GM19043 (cell line): ENCODE data around the gene PFDN1.
"Not testable (repeated sequence)": the region's sequence is repeated elsewhere in the genome, so short reads cannot be mapped to it uniquely, and the experiment has no call there.

ENCODE experiments used
- ATAC-seq: cut with Tn5 transposase; IDR thresholded peaks from one replicate; pipeline ENCODE4 v1.9.1; 2021; ENCODE audit warnings: low read depth; ENCODE audit not compliant: unreplicated experiment

The PFDN1 gene

DNA sequence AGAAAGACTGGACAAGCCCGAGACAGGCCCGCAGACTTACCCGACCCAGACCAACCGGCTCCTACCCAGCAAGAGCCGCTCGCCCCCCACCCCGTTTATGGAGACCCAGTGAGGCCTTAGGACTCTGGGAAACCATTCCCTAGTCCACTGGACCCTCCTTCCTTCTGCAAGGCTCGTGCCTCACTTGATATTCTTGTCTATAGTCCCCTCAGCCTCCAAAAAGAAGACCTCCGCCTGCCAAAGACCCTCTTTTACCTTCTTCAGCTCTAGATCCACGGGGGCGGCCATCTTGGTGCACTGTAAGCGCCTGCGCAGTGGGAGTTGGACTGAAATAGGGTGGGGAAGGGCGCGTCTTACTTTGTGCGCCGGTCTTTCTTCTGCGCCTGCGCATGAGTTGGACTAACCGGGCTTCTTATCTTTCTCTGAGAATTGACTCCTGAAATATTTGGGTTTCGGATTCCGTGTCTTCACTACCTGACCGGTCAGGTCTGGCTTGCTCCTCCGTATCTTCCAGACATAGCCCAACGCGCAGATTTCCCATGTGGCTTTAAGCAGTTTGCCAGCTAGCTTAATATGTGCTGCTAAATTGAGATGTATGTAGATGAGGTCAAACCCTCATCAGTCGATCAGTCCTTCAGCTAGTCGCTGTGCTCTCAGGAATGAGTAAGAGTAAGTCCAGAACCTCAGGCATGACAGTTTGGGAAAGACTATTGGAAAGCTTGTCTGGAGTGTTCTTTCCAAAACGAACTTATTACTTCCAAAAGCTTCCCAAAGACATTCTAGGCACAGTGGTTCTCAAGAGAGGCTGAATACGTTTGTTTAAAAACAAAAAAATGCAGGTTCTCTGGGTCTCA lies at the start of gene PFDN1:
PFDN1 (minus strand) TSS at position 316 of the 854 bp plus-strand sequence; CDS start at position 288, 28 bp downstream.
- peak; percentile 98 for ATAC-seq

GRCh38 chr5:140351609-140352334 lies 48.9 kb upstream of the PFDN1 start:
- peak; percentile 64 for ATAC-seq

DNA sequence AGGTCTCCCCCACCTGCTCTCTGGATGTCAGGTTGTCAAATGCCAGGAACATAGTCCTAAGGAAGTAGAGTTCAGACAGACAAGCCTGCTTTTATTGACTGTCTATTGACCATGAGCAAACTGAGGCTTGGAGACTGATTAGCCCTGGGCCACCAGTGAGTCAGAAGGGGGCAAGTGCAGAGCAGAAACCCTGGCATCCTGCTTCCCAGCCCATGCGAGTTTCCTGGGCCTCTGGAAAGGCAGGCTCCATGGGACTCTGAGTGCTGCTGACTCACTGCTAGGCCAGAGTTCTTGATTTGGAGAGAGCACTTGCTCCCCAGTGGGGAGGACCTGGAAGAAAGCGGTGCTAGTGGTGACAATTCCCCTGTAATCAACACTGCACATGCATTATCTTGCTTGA lies 46.3 kb upstream of the PFDN1 start:
- ATAC-seq: no peak

DNA sequence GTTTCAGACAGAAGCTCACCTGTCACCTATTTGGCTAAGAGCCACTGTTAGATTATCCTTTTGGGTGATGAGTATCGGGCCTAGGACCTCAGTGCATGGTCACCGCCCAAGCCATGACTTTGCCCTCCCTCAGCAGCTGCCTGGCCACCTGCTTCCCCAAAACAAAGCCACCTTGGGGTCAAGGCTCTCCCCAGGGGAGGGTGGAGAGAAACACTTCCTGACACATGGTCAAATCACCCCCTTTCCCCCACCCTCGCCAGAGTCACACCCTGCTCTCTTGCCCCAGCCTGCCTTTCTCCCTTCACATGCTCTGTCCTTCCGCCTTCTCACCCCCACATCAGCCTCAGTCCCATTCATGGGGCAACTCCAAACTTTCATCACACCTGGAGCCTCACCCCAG lies 45.2 kb upstream of the PFDN1 start:
- no peak for ATAC-seq

GRCh38 chr5:140347360-140347759 lies 44.5 kb upstream of the PFDN1 start:
- no peak for ATAC-seq

- peak; percentile 70 for ATAC-seq
These were observed 43.7 kb upstream of the PFDN1 start, which contains the start of gene HBEGF for GRCh38 chr5:140346348-140347221. HBEGF (minus strand) TSS chr5:140346603; CDS start chr5:140346328, 275 bp downstream.

- peak; percentile 1 for ATAC-seq
These were observed 43.0 kb upstream of the PFDN1 start for GRCh38 chr5:140345919-140346347.

GRCh38 chr5:140344683-140345423 lies 42.0 kb upstream of the PFDN1 start:
- ATAC-seq: no peak

DNA sequence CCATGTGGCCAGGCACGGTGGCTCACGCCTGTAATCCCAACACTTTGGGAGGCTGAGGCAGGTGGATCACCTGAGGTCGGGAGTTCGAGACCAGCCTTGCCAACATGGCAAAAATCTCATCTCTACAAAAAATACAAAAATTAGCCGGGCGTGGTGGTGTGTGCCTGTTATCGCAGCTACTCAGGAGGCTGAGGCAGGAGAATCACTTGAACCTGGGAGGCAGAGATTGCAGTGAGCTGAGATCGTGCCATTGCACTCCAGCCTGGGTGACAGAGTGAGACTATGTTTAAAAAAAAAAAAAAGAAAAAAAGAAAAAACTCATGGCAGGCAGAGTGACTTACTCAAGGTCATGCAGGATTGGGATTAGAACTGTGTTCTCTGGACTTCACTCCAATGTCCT lies 40.9 kb upstream of the PFDN1 start:
- not testable (repeated sequence) for ATAC-seq

- no peak for ATAC-seq
These were observed 40.0 kb upstream of the PFDN1 start for GRCh38 chr5:140342896-140343295.

GRCh38 chr5:140342287-140342686 lies 39.4 kb upstream of the PFDN1 start:
- ATAC-seq: no peak

DNA sequence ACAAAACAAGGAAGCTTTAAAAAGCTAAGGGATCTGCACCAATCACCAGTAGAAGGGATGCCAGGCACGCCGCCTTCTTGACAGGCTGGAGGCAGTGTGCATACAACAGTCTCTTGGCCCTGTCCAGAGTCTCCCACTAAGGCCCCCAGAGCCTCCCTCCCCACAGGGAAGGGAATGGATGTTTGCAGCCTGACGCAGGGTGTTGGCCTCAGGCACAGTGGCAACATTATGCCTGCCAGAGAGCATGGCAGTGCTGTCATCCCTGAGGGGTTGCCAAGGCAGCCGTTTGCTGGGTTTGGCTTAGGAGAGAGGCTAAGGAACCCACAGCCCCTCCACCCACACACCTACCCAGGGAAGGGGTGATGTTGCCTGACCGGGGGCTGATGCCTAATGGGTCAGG lies 38.7 kb upstream of the PFDN1 start:
- no peak for ATAC-seq

DNA sequence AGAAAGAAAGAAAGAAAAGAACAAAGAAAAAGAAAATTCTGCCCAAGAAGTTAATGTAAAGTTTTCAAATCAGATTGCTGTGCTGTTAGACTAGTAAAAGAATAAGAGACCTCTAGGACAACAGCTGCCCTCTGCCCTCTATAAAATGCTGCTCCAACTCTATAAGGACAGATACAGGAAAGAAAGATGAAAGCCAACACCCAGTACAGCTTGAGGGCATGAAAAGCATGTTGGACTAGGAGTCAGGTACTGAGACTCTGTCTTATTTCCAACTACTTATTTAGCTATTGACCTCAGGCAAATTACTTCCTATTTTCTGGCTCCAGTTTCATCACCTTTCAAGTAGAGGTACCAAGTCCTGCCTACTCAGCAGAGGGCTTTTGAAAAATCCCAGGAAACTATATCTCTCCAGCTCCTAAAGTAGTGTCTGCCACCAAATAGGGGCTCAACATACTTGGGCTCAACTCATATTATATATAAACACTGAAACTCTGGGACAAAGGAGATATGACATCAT lies 37.8 kb upstream of the PFDN1 start:
- ATAC-seq: no peak

- no peak for ATAC-seq
These were observed 36.7 kb upstream of the PFDN1 start for GRCh38 chr5:140339636-140340035.

DNA sequence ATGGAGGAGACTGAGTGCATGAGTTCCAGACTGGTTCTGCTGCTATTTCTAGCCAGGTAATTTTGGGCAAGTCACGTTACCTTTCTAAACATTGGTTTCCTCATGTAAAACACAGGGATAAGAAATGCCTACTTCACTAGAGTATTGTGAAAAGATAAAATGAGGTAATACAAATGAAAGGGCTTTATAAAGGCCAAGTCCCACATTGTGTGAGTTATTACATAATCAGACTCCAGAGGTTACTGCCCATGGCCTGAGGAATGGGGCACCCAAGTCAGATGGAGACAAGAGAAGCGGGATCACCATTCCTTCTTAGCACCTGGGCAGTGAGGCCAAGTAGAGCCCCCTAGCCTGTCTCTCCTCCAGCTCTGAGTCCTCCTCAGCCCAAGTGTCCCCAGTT lies 36.0 kb upstream of the PFDN1 start:
- ATAC-seq: no peak

DNA sequence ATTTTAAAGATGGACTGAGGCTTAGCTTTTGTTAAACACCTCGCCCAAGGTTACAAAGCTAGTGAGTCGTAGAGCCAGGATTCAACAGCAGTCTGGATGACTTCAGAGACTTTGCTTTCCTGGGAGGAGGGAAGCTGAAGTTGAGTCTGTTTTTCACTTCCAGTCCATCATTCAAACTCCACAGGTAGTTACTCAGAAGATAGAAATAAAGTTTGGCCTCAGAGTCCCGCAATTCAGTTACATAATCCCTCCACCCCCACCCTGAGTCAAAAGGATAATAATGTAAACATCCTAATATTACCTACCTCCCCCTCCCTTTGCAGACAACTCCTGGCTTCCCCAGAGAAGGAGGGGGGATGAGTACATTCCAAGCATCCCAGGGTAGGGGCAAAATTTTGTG lies 35.4 kb upstream of the PFDN1 start:
- ATAC-seq: no peak

- ATAC-seq: no peak
These were observed 35.0 kb upstream of the PFDN1 start for GRCh38 chr5:140337880-140338279.

DNA sequence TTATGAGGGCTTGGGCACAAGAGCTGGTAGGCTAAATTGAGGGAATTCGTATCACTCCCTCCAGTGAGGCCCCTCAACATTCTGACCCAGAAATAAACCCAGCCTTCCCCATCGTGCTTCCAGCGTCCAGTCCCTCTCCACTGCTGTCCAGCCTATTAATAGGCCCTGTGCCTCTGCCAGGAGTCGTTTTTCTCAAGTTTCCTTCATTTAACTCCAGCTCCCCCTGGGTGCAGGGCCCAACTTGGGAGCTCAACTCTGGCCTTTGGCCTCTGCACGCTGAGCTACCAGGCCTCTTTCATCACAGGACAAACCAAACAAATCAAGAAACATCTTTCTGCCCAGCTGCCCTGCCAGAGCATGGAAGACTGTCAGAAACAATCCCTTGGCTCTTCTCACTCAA lies 33.5 kb upstream of the PFDN1 start:
- ATAC-seq: no peak

DNA sequence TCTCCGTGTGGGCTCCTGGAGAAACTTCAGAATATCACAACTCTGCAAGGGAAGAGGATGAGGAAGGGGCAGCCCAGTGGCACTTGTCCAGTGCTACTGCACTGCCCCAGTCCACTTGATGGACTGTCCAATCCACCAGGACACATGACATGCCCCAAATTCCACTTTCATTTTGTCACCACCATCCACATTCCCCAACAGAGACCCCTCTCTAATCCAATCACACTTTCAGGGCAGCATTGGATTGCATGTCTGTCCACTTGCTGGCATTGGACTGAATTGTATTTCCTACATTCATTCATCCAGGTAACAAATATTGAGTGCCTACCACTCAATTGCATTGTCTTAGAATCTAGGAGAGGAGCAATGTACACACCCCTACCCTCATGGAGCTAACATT lies 28.7 kb upstream of the PFDN1 start:
- ATAC-seq: no peak
